Tibial nerve (tissue), 4 donors: ENCODE measurements around the gene NFIA.

Experiments
- CTCF ChIP-seq, 5 experiments: fragments of 200-600 bp in 3 of 5; fragments of 450-650 bp in 2 of 5; sonication (generic) in 3 of 5; IDR thresholded peaks; one replicate each; pipeline ENCODE4 v1.5.1; 2016 to 2019; ENCODE audit warnings: antibody characterized with exemption in 5 of 5, mild to moderate bottlenecking in 3 of 5, moderate library complexity in 2 of 5
- EP300 ChIP-seq, 2 donors: sonication (generic); formaldehyde crosslinking; IDR thresholded peaks; one replicate each; pipeline ENCODE4 v1.6.1; 2017; ENCODE audit warnings: antibody characterized with exemption in 2 of 2, mild to moderate bottlenecking in 1 of 2

GRCh38 chr1:61284248-61284854 lies 202.0 kb downstream of the NFIA start:
- TF ChIP-seq CTCF (IDR thresholded peaks at IDR 0.05), result no peak
- TF ChIP-seq EP300 (IDR thresholded peaks at IDR 0.05), result no peak
